Breast epithelium (tissue), 4 donors: ENCODE results near the gene KLHL33. TPM values are rescaled to one million over a fixed set of nuclear protein-coding genes. Genes with fewer than 3 reads are reported as not detected.

Source experiments
- DNase-seq, 2 donors: peaks; one replicate each; pipeline ENCODE4 v3.0.0-alpha.2; 2019; ENCODE audit warnings: low spot score in 2 of 2
- H3K27ac ChIP-seq, 2 donors: fragments of 200-600 bp; sonication (generic) in 1 of 2; one replicate each; pipeline ENCODE4 v1.5.1; 2016 to 2019; ENCODE audit warnings: mild to moderate bottlenecking in 1 of 2
- H3K27me3 ChIP-seq, 2 donors: fragments of 200-600 bp; sonication (generic) in 1 of 2; one replicate each; pipeline versions ENCODE4 v1.5.1 to v1.6.0; 2017 to 2019; ENCODE audit warnings: control low read depth in 1 of 2, mild to moderate bottlenecking in 1 of 2
- H3K36me3 ChIP-seq: fragments of 200-600 bp; one replicate; pipeline ENCODE4 v1.5.1; 2019
- H3K4me1 ChIP-seq, 2 donors: fragments of 200-600 bp; sonication (generic); one replicate each; pipeline ENCODE4 v1.5.1; 2016 to 2019; ENCODE audit warnings: control low read depth in 1 of 2
- H3K4me3 ChIP-seq, 3 donors: fragments of 200-600 bp; sonication (generic); 1 replicate in 2 of 3; 2 replicates in 1 of 3; pipeline ENCODE4 v1.5.1; 2016 to 2019; ENCODE audit warnings: mild to moderate bottlenecking in 3 of 3, moderate library complexity in 2 of 3
- H3K9me3 ChIP-seq, 2 donors: fragments of 200-600 bp; sonication (generic) in 1 of 2; one replicate each; pipeline ENCODE4 v1.5.1; 2016 to 2019; ENCODE audit warnings: control low read depth in 1 of 2
- CTCF ChIP-seq, 3 donors: fragments of 450-650 bp; IDR thresholded peaks; one replicate each; pipeline ENCODE4 v1.5.1; 2016 to 2017; ENCODE audit warnings: antibody characterized with exemption in 3 of 3, mild to moderate bottlenecking in 3 of 3, moderate library complexity in 3 of 3
- POLR2A ChIP-seq: fragments of 450-650 bp; IDR thresholded peaks from one replicate; pipeline ENCODE4 v1.6.1; 2016; ENCODE audit warnings: antibody characterized with exemption, mild to moderate bottlenecking, moderate library complexity
- POLR2AphosphoS5 ChIP-seq, 3 donors: sonication (generic); formaldehyde crosslinking; IDR thresholded peaks; one replicate each; pipeline ENCODE4 v1.6.1; 2017; ENCODE audit warnings: antibody characterized with exemption in 3 of 3
- intact Hi-C: fragments of 100-400 bp; cut with DNase I; formaldehyde crosslinking; loops from one replicate; pipeline ENCODE4 v1.15.1; 2023; ENCODE audit warnings: low total_unique reads
- total RNA-seq, 3 donors: library from RNA; depleted of rRNA; stranded (reverse); fragments of >200 nt; gene quantifications; one replicate each; pipeline ENCODE4 v1.1.0, GENCODE V29; 2016

Gene KLHL33
- total RNA-seq, 3 donors from 2014 or later, result 0.29 to 0.64 (median 0.33) TPM

- Histone ChIP-seq H3K9me3 (no peaks in the 10 kb centered on the region), H3K4me3 (no peak overlapping the region), H3K27me3 (no peaks in the 10 kb centered on the region), H3K4me1 (no peaks in the 10 kb centered on the region), H3K27ac (no peak overlapping the region), H3K36me3 (no peaks in the 10 kb centered on the region)
- TF ChIP-seq CTCF (IDR thresholded peaks at IDR 0.05), result no peak
- TF ChIP-seq POLR2A, result no peak
- TF ChIP-seq POLR2AphosphoS5 (IDR thresholded peaks at IDR 0.05), result no peak
- no peak for DNase-seq
- intact Hi-C loops, result no loop called here
Observed at GRCh38 chr14:20441461-20441860, 5.5 kb upstream of the KLHL33 start.

DNA sequence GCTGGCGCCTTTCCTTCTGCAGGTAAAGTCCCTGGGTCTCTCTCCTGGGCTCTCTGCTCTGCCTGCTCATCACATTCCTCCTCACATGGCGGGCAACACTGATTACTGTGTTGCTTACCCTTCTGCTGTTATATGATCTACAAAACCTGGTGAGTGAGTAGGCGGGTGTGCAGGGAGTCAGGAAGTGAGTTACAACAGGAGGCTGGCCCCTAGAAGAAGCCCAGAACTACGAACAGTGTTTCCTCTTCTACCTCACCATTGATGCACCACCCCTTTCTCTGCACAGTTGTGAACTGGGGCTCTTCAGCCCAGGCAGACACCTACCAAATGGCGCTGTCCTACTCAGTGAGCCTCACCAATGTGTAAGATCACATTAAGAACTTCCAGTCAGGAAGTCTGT, 4.9 kb upstream of the KLHL33 start:
- no peak for TF ChIP-seq CTCF (IDR thresholded peaks at IDR 0.05)
- no peak for TF ChIP-seq POLR2A
- no peak for TF ChIP-seq POLR2AphosphoS5 (IDR thresholded peaks at IDR 0.05)
- Histone ChIP-seq H3K27ac (no peak overlapping the region), H3K4me1 (no peaks in the 10 kb centered on the region), H3K4me3 (no peak overlapping the region), H3K9me3 (no peaks in the 10 kb centered on the region), H3K27me3 (no peaks in the 10 kb centered on the region), H3K36me3 (no peaks in the 10 kb centered on the region)
- no peak for DNase-seq
- intact Hi-C loops, result no loop called here

- no peaks in the 10 kb centered on the region for H3K27me3 ChIP-seq
- H3K4me3 ChIP-seq, result no peak overlapping the region
- intact Hi-C loops, result no loop called here
- no peak for DNase-seq
- H3K4me1 ChIP-seq, result no peaks in the 10 kb centered on the region
- no peaks in the 10 kb centered on the region for H3K36me3 ChIP-seq
- H3K27ac ChIP-seq, result no peak overlapping the region
- H3K9me3 ChIP-seq, result no peaks in the 10 kb centered on the region
- TF ChIP-seq CTCF (IDR thresholded peaks at IDR 0.05) (no peak), POLR2A (no peak), POLR2AphosphoS5 (IDR thresholded peaks at IDR 0.05) (no peak)
Observed at GRCh38 chr14:20440465-20440864, 4.5 kb upstream of the KLHL33 start.

DNA sequence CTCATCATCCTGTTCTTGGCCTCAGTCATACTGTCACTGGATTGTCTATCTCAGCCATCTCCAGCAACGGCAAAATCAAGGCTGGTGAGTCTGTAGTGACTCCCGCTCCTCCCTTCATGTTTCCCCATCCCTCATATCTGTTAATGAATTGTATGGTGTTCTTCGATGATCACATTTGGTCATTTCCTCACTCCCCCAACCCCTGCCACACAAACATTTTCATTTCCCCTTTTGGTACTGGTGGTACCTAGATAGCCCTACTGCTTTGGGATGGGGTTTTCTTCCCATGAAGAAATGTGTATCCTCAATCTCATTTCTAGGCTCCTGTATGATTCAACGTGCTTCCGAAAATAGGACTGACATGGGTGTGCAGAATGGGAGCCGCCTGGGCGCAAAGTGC, 2.7 kb upstream of the KLHL33 start:
- H3K36me3 ChIP-seq, result no peaks in the 10 kb centered on the region
- H3K27ac ChIP-seq, result no peak overlapping the region
- intact Hi-C loops, result no loop called here
- no peak for DNase-seq
- no peaks in the 10 kb centered on the region for H3K27me3 ChIP-seq
- no peak for TF ChIP-seq POLR2AphosphoS5 (IDR thresholded peaks at IDR 0.05)
- no peak for TF ChIP-seq POLR2A
- TF ChIP-seq CTCF (IDR thresholded peaks at IDR 0.05), result no peak
- H3K9me3 ChIP-seq, result no peaks in the 10 kb centered on the region
- no peaks in the 10 kb centered on the region for H3K4me1 ChIP-seq
- H3K4me3 ChIP-seq, result no peak overlapping the region

GRCh38 chr14:20436363-20436755, 393 bp upstream of the KLHL33 start:
- no peak overlapping the region for H3K4me3 ChIP-seq
- no peaks in the 10 kb centered on the region for H3K36me3 ChIP-seq
- peak overlapping the region in 1 of 2 donors; percentile 66 for H3K27ac ChIP-seq
- H3K27me3 ChIP-seq, result no peaks in the 10 kb centered on the region
- H3K9me3 ChIP-seq, result no peaks in the 10 kb centered on the region
- no peak for TF ChIP-seq POLR2A
- H3K4me1 ChIP-seq, result no peaks in the 10 kb centered on the region
- no peak for DNase-seq
- intact Hi-C loops, result no loop called here
